SK-N-SH (cell line): ENCODE data around the gene NEK6. TPM values are rescaled to one million over a fixed set of nuclear protein-coding genes. Genes with fewer than 3 reads are reported as not detected.

ENCODE experiments used
- CTCF ChIA-PET: fragments of 300-600, 350-600 bp; formaldehyde crosslinking; extraction: SDS; loops from one replicate; lab custom pipeline; 2021; lab: Yijun Ruan, JAX
- POLR2A ChIA-PET: fragments of 350-600 bp; sonication (Branson Sonifier 250); formaldehyde crosslinking; extraction: SDS; loops from one replicate; lab custom pipeline; 2020; ENCODE audit warnings: antibody characterized with exemption, inconsistent platforms; lab: Yijun Ruan, JAX
- DNase-seq: peaks from one replicate; pipeline ENCODE4 v3.0.0; 2012
- H2AFZ ChIP-seq: fragments of 200-600 bp; sonication (generic); 2 replicates; pipeline ENCODE4 v1.8.1; 2016; ENCODE audit warnings: antibody characterized with exemption, mild to moderate bottlenecking, low read depth
- H3F3A ChIP-seq: fragments of 200-600 bp; sonication (generic); replicated peaks from 2 replicates; pipeline ENCODE3; 2016; ENCODE audit warnings: antibody characterized with exemption, mild to moderate bottlenecking; ENCODE audit not compliant: insufficient read depth
- H3K27ac ChIP-seq, 2 experiments: fragments of 200-500 bp in 1 of 2; fragments of 200-600 bp in 1 of 2; sonication (Bioruptor generic) in 1 of 2; sonication (generic), shearing (Covaris generic) in 1 of 2; 2 replicates each; pipeline versions ENCODE4 v1.5.1 to v1.6.1; 2014 to 2016; ENCODE audit warnings: low read depth in 2 of 2, inconsistent platforms in 1 of 2, low read length in 1 of 2, mild to moderate bottlenecking in 1 of 2, mixed read lengths in 1 of 2
- H3K27me3 ChIP-seq: fragments of 200-600 bp; sonication (generic), shearing (Covaris generic); 2 replicates; pipeline ENCODE4 v1.6.1; 2016; ENCODE audit warnings: mixed run types; ENCODE audit not compliant: insufficient read depth
- H3K36me3 ChIP-seq, 2 experiments: fragments of 200-500 bp in 1 of 2; fragments of 200-600 bp in 1 of 2; sonication (Bioruptor generic) in 1 of 2; sonication (generic) in 1 of 2; replicated peaks in 1 of 2; 2 replicates each; pipeline versions ENCODE3 to v1.5.1; 2014 to 2016; ENCODE audit warnings: low read length in 1 of 2, mild to moderate bottlenecking in 1 of 2; ENCODE audit not compliant: insufficient read depth in 2 of 2, control insufficient read depth in 1 of 2
- H3K4me1 ChIP-seq, 2 experiments: fragments of 200-500 bp in 1 of 2; fragments of 200-600 bp in 1 of 2; sonication (Bioruptor generic) in 1 of 2; sonication (generic), shearing (Covaris generic) in 1 of 2; 2 replicates each; pipeline versions ENCODE4 v1.5.1 to v1.6.1; 2014 to 2016; ENCODE audit warnings: low read depth in 1 of 2, low read length in 1 of 2, mixed run types in 1 of 2; ENCODE audit not compliant: insufficient read depth in 2 of 2, control insufficient read depth in 1 of 2
- H3K4me2 ChIP-seq: fragments of 200-600 bp; sonication (generic), shearing (Covaris generic); 2 replicates; pipeline ENCODE4 v1.6.1; 2017; ENCODE audit warnings: mixed run types
- H3K4me3 ChIP-seq, 2 experiments: fragments of 200-500 bp in 1 of 2; fragments of 200-600 bp in 1 of 2; sonication (Bioruptor generic) in 1 of 2; sonication (generic), shearing (Covaris generic) in 1 of 2; 2 replicates each; pipeline versions ENCODE4 v1.5.1 to v1.8.1; 2014 to 2016; ENCODE audit warnings: low read depth in 2 of 2, inconsistent platforms in 1 of 2, low read length in 1 of 2, mild to moderate bottlenecking in 1 of 2, mixed read lengths in 1 of 2, moderate library complexity in 1 of 2
- H3K79me2 ChIP-seq: fragments of 200-600 bp; sonication (generic); 2 replicates; pipeline ENCODE4 v1.8.1; 2017; ENCODE audit warnings: mild to moderate bottlenecking; ENCODE audit not compliant: insufficient read depth
- H3K9ac ChIP-seq: fragments of 200-600 bp; sonication (generic); 2 replicates; pipeline ENCODE4 v1.6.1; 2017; ENCODE audit warnings: mixed run types
- H3K9me2 ChIP-seq: fragments of 200-600 bp; sonication (generic); 2 replicates; pipeline ENCODE4 v1.6.1; 2017; ENCODE audit warnings: mixed run types
- H3K9me3 ChIP-seq: fragments of 200-600 bp; sonication (generic); 2 replicates; pipeline ENCODE4 v1.6.1; 2017; ENCODE audit warnings: mixed run types, mild to moderate bottlenecking, moderate library complexity
- H4K20me1 ChIP-seq: fragments of 200-600 bp; sonication (generic); 2 replicates; pipeline ENCODE4 v1.6.1; 2017; ENCODE audit warnings: mild to moderate bottlenecking, mixed run types; ENCODE audit not compliant: insufficient read depth
- CHD2 ChIP-seq: fragments of 150-350 bp; IDR thresholded peaks from 2 replicates; pipeline ENCODE4 v1.6.1; 2018; ENCODE audit warnings: low read length; ENCODE audit not compliant: partially characterized antibody
- CTCF ChIP-seq: fragments of 200-600 bp; sonication (generic); IDR thresholded peaks from 2 replicates; pipeline ENCODE4 v1.6.1; 2017; ENCODE audit warnings: antibody characterized with exemption, mild to moderate bottlenecking, moderate library complexity
- EP300 ChIP-seq, 2 experiments: IDR thresholded peaks; 2 replicates each; pipeline versions ENCODE4 v1.4.0 to v1.6.1; 2012; ENCODE audit warnings: borderline replicate concordance in 1 of 2, low read depth in 1 of 2, low read length in 1 of 2
- FOXJ3 ChIP-seq: sonication (generic); formaldehyde crosslinking; IDR thresholded peaks from 2 replicates; pipeline ENCODE4 v1.5.1; 2020; ENCODE audit warnings: mild to moderate bottlenecking, missing genetic modification reagents
- GABPA ChIP-seq: IDR thresholded peaks from 2 replicates; pipeline ENCODE4 v1.4.0; 2012; ENCODE audit warnings: low read depth, mild to moderate bottlenecking
- IRF3 ChIP-seq: fragments of 150-350 bp; IDR thresholded peaks from 2 replicates; pipeline ENCODE4 v1.6.1; 2016; ENCODE audit warnings: mild to moderate bottlenecking, low read depth, low read length
- JUND ChIP-seq: IDR thresholded peaks from 2 replicates; pipeline ENCODE4 v1.4.0; 2012
- MXI1 ChIP-seq: IDR thresholded peaks from 2 replicates; pipeline ENCODE4 v1.6.1; 2012; ENCODE audit warnings: mild to moderate bottlenecking, low read depth, low read length, improper control_type of control experiment
- NFIC ChIP-seq: IDR thresholded peaks from 2 replicates; pipeline ENCODE4 v1.4.0; 2012; ENCODE audit warnings: borderline replicate concordance
- POLR2AphosphoS5 ChIP-seq: IDR thresholded peaks from 2 replicates; pipeline ENCODE4 v1.6.1; 2012; ENCODE audit warnings: low read depth, low read length
- RCOR1 ChIP-seq: fragments of 150-350 bp; IDR thresholded peaks from 2 replicates; pipeline ENCODE4 v1.6.1; 2017; ENCODE audit warnings: antibody characterized with exemption, low read length
- REST ChIP-seq: IDR thresholded peaks from 2 replicates; pipeline ENCODE4 v1.6.1; 2012; ENCODE audit warnings: mild to moderate bottlenecking, low read depth, low read length, moderate library complexity
- SMC3 ChIP-seq: IDR thresholded peaks from 2 replicates; pipeline ENCODE4 v1.6.1; 2012; ENCODE audit warnings: low read depth, low read length, improper control_type of control experiment
- TCF12 ChIP-seq: IDR thresholded peaks from 2 replicates; pipeline ENCODE4 v1.4.0; 2012
- USF1 ChIP-seq: IDR thresholded peaks from 2 replicates; pipeline ENCODE4 v1.4.0; 2012; ENCODE audit warnings: low read depth, borderline replicate concordance
- USF2 ChIP-seq: fragments of 150-350 bp; IDR thresholded peaks from 2 replicates; pipeline ENCODE4 v1.6.1; 2017; ENCODE audit warnings: antibody characterized with exemption, low read length, low read depth, borderline replicate concordance
- YY1 ChIP-seq: IDR thresholded peaks from 2 replicates; pipeline ENCODE4 v1.4.0; 2012; ENCODE audit warnings: low read depth, mild to moderate bottlenecking
- ZBTB33 ChIP-seq: IDR thresholded peaks from 2 replicates; pipeline ENCODE4 v1.4.0; 2012; ENCODE audit warnings: low read depth, borderline replicate concordance
- WGBS: methylation state at CpG from one replicate; pipeline ENCODE4 v1.1.6; 2017; ENCODE audit warnings: low lambda C conversion rate; 5-methylcytosine and 5-hydroxymethylcytosine counted together
- polyA plus RNA-seq, 3 experiments: library from polyadenylated mRNA; depleted of rRNA; stranded (reverse); fragments of >200 nt; gene quantifications; 2 replicates each; pipeline ENCODE4 v1.2.3, GENCODE V29; 2012

NEK6 gene
- polyA plus RNA-seq, 1 of the 3 experiments (the other 2 are of a cell fraction), result 89.8 TPM

- no peaks in the 10 kb centered on the region for H4K20me1 ChIP-seq
- H3K36me3 ChIP-seq, result peaks cover 3 to 46% of the 10 kb centered on the region in 2 experiments
- ChIA-PET POLR2A (no interaction called here), CTCF (interaction anchor here (0.6 to 2.2 kb wide), 3 partner anchors 10 to 1719 kb away, joined by 3 to 8 read pairs (median 7); no protein-coding TSS in a partner anchor)
- H3K4me2 ChIP-seq, result no peak overlapping the region
- 95% methylated on average over 21 of the region's 29 CpGs for WGBS
- no peaks in the 10 kb centered on the region for H3K9me2 ChIP-seq
- DNase-seq, result no peak
- H2AFZ ChIP-seq, result no peak overlapping the region
- no peak overlapping the region for H3K9ac ChIP-seq
- H3K27ac ChIP-seq, result no peak overlapping the region
- no peaks in the 10 kb centered on the region for H3K4me1 ChIP-seq
- no peaks in the 10 kb centered on the region for H3F3A ChIP-seq
- TF ChIP-seq ZBTB33, result no peak
- no peak for TF ChIP-seq GABPA
- TF ChIP-seq REST, result no peak
- TF ChIP-seq EP300 (IDR thresholded peaks at IDR 0.05; ENCODE audit: borderline replicate concordance in 1 of 2, low read depth in 1 of 2, low read length in 1 of 2), result no peak
- TF ChIP-seq SMC3, result no peak
- no peak for TF ChIP-seq POLR2AphosphoS5
- no peak for TF ChIP-seq USF1
- no peak for TF ChIP-seq IRF3
- no peak for TF ChIP-seq JUND
- TF ChIP-seq USF2, result no peak
- TF ChIP-seq CHD2, result no peak
- TF ChIP-seq CTCF, result no peak
- TF ChIP-seq RCOR1, result no peak
- no peak for TF ChIP-seq YY1
- TF ChIP-seq FOXJ3, result no peak
- no peak for TF ChIP-seq MXI1
- TF ChIP-seq NFIC, result no peak
- no peak for TF ChIP-seq TCF12
- no peak overlapping the region for H3K4me3 ChIP-seq
- H3K9me3 ChIP-seq, result no peaks in the 10 kb centered on the region
- no peaks in the 10 kb centered on the region for H3K79me2 ChIP-seq
- no peaks in the 10 kb centered on the region for H3K27me3 ChIP-seq
Observed at GRCh38 chr9:124330011-124330697, 72.4 kb downstream of the NEK6 start.
